Gastroesophageal sphincter (tissue), 4 donors: ENCODE results near the gene CYSTM1. TPM values are rescaled to one million over a fixed set of nuclear protein-coding genes. Genes with fewer than 3 reads are reported as not detected.

Experiments
- ATAC-seq: fragments of 150-250 bp; one replicate; pipeline ENCODE4 v1.9.1; 2016; ENCODE audit warnings: mild to moderate bottlenecking, moderate library complexity
- H3K27ac ChIP-seq, 4 donors: fragments of 200-600 bp; sonication (generic) in 3 of 4; 1 replicate in 3 of 4; 2 replicates in 1 of 4; pipeline ENCODE4 v1.5.1; 2016 to 2019
- H3K27me3 ChIP-seq: fragments of 200-600 bp; sonication (generic); one replicate; pipeline ENCODE4 v1.5.1; 2019
- H3K36me3 ChIP-seq, 2 donors: fragments of 200-600 bp; sonication (generic); one replicate each; pipeline ENCODE4 v1.5.1; 2019; ENCODE audit warnings: control low read depth in 1 of 2
- H3K4me1 ChIP-seq, 3 donors: fragments of 200-600 bp; sonication (generic); 1 replicate in 2 of 3; 2 replicates in 1 of 3; pipeline ENCODE4 v1.5.1; 2016 to 2019; ENCODE audit warnings: control low read depth in 2 of 3
- H3K4me3 ChIP-seq, 2 donors: fragments of 200-600 bp; sonication (generic); one replicate each; pipeline ENCODE4 v1.5.1; 2019; ENCODE audit warnings: mild to moderate bottlenecking in 1 of 2, moderate library complexity in 1 of 2
- H3K9me3 ChIP-seq, 3 donors: fragments of 200-600 bp; sonication (generic); one replicate each; pipeline ENCODE4 v1.5.1; 2017 to 2019; ENCODE audit warnings: control low read depth in 2 of 3
- EP300 ChIP-seq: sonication (generic); formaldehyde crosslinking; IDR thresholded peaks from one replicate; pipeline ENCODE4 v1.6.1; 2017; ENCODE audit warnings: antibody characterized with exemption, mild to moderate bottlenecking
- POLR2A ChIP-seq, 2 donors: fragments of 450-650 bp; IDR thresholded peaks; one replicate each; pipeline ENCODE4 v1.6.1; 2017; ENCODE audit warnings: antibody characterized with exemption in 2 of 2, mild to moderate bottlenecking in 2 of 2, moderate library complexity in 1 of 2
- POLR2AphosphoS5 ChIP-seq: sonication (generic); formaldehyde crosslinking; IDR thresholded peaks from one replicate; pipeline ENCODE4 v1.6.1; 2017; ENCODE audit warnings: antibody characterized with exemption
- WGBS, 2 donors: methylation state at CpG; one replicate each; pipeline ENCODE4 v1.1.5; 2018; ENCODE audit warnings: low coverage in 1 of 2; 5-methylcytosine and 5-hydroxymethylcytosine counted together
- total RNA-seq, 4 donors: library from RNA; depleted of rRNA; stranded (reverse); fragments of >200 nt; gene quantifications; one replicate each; pipeline ENCODE4 v1.1.0, GENCODE V29; 2016
- TF ChIP-seq, protein P1 (sequence below), 4 experiments: fragments of 200-600 bp in 2 of 4; fragments of 450-650 bp in 2 of 4; sonication (generic) in 1 of 4; IDR thresholded peaks; one replicate each; pipeline ENCODE4 v1.5.1; 2017 to 2019; ENCODE audit warnings: antibody characterized with exemption in 4 of 4, mild to moderate bottlenecking in 2 of 4, moderate library complexity in 2 of 4

CYSTM1 gene
- total RNA-seq, 4 donors from 2014 or later, result 41.6 to 102 (median 62.3) TPM

- Histone ChIP-seq H3K4me1 (no peaks in the 10 kb centered on the region), H3K36me3 (peaks cover 0 to 2% of the 10 kb centered on the region in 2 donors), H3K4me3 (no peak overlapping the region), H3K27ac (no peak overlapping the region), H3K9me3 (no peaks in the 10 kb centered on the region), H3K27me3 (no peaks in the 10 kb centered on the region)
- ATAC-seq, result no peak
- WGBS, 2 donors, result 79 to 100% methylated on average over 3 to 4 of the region's 4 CpGs
- no peak for TF ChIP-seq POLR2A (IDR thresholded peaks at IDR 0.05)
- no peak for TF ChIP-seq POLR2AphosphoS5
- TF ChIP-seq, protein P1, sequence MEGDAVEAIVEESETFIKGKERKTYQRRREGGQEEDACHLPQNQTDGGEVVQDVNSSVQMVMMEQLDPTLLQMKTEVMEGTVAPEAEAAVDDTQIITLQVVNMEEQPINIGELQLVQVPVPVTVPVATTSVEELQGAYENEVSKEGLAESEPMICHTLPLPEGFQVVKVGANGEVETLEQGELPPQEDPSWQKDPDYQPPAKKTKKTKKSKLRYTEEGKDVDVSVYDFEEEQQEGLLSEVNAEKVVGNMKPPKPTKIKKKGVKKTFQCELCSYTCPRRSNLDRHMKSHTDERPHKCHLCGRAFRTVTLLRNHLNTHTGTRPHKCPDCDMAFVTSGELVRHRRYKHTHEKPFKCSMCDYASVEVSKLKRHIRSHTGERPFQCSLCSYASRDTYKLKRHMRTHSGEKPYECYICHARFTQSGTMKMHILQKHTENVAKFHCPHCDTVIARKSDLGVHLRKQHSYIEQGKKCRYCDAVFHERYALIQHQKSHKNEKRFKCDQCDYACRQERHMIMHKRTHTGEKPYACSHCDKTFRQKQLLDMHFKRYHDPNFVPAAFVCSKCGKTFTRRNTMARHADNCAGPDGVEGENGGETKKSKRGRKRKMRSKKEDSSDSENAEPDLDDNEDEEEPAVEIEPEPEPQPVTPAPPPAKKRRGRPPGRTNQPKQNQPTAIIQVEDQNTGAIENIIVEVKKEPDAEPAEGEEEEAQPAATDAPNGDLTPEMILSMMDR (IDR thresholded peaks at IDR 0.05), result no peak
- no peak for TF ChIP-seq EP300
Observed at GRCh38 chr5:140205952-140206351, 31.0 kb downstream of the CYSTM1 start.

DNA sequence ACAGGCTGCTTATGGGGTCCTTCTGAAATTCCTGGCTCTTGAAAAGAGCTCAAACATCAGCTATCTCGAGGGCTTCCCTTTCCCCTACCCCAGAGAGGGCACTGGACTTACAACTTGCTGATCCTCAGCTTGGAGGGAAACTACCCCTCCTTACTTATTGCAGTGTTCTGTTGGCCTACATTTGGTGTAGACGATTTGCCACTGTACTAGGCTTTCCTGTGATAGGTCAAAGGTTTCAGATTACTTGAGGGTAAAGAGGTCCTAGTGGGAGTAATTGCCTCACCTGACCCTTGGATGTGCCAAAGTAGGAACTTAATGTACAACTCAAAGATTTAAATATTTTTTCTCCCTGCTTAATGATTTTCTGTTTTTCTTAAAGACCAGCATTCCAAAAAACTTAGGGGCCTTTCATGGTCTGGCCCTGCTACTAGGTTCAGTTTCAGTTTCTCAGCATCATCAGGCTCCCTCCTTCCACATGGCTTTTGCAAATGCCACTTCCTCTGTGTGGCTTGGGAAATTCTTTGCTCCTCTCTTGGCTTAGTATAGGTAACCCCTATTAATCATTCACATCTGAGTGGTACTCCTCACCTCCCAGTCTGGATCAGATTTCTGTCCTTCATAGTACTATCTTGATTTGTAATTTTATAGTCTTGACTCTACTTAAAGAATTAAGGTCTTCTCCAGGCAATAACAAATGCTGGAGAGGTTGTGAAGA is 32.4 kb downstream of the CYSTM1 start:
- no peak for ATAC-seq
- TF ChIP-seq POLR2AphosphoS5, result no peak
- no peak for TF ChIP-seq POLR2A (IDR thresholded peaks at IDR 0.05)
- TF ChIP-seq EP300, result no peak
- TF ChIP-seq, protein P1 (IDR thresholded peaks at IDR 0.05), result no peak
- H3K27me3 ChIP-seq, result no peaks in the 10 kb centered on the region
- H3K4me3 ChIP-seq, result no peak overlapping the region
- no peaks in the 10 kb centered on the region for H3K9me3 ChIP-seq
- WGBS, 2 donors, result 65% methylated on average over 2 of the region's 2 CpGs; no CpG with 5 or more reads in 1 of the 2 donors
- no peak overlapping the region for H3K27ac ChIP-seq
- peaks cover 0 to 10% of the 10 kb centered on the region in 2 donors for H3K36me3 ChIP-seq
- no peaks in the 10 kb centered on the region for H3K4me1 ChIP-seq

GRCh38 chr5:140208065-140208464 is 33.1 kb downstream of the CYSTM1 start:
- Histone ChIP-seq H3K27me3 (no peaks in the 10 kb centered on the region), H3K27ac (no peak overlapping the region), H3K4me3 (no peak overlapping the region), H3K4me1 (no peaks in the 10 kb centered on the region), H3K9me3 (no peaks in the 10 kb centered on the region), H3K36me3 (peaks cover 0 to 10% of the 10 kb centered on the region in 2 donors)
- ATAC-seq, result no peak
- TF ChIP-seq POLR2A (IDR thresholded peaks at IDR 0.05) (no peak), EP300 (no peak), POLR2AphosphoS5 (no peak)
- TF ChIP-seq, protein P1 (IDR thresholded peaks at IDR 0.05), result no peak

GRCh38 chr5:140213370-140213983 is 38.5 kb downstream of the CYSTM1 start:
- TF ChIP-seq POLR2AphosphoS5, result no peak
- TF ChIP-seq POLR2A (IDR thresholded peaks at IDR 0.05), result no peak
- TF ChIP-seq, protein P1 (IDR thresholded peaks at IDR 0.05), result no peak
- no peak for TF ChIP-seq EP300
- no peak for ATAC-seq
- no peak overlapping the region for H3K27ac ChIP-seq
- no peaks in the 10 kb centered on the region for H3K27me3 ChIP-seq
- H3K4me1 ChIP-seq, result peaks cover 0 to 8% (median 0%) of the 10 kb centered on the region in 3 donors
- H3K36me3 ChIP-seq, result peaks cover 0 to 10% of the 10 kb centered on the region in 2 donors
- H3K9me3 ChIP-seq, result no peaks in the 10 kb centered on the region
- 100% methylated on average over 1 of the region's 1 CpG for WGBS, 2 donors
- no peak overlapping the region for H3K4me3 ChIP-seq

DNA sequence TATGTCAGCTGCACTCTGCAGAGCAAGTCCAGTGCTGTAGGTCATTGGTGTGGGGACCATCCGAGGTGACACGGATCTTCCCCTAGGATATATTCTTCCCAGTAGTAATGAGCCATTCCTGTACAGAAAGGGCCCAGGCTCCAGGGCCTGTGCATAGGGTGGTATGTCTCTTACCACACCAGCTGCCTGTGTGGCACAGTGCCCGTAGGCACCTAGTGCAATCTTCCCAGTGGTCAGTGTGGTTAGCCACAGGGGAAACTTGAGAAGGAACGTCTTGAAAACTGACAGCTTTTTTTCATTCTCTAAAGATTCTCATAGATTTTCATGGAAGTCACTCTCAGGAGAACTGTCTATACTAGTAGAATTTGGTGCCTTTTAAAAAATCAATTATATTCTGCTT is 39.8 kb downstream of the CYSTM1 start:
- ATAC-seq, result no peak
- 88 to 89% methylated on average over 3 of the region's 4 CpGs for WGBS, 2 donors

More for the DNA sequence above, 39.8 kb downstream of the CYSTM1 start:
- Histone ChIP-seq H3K27ac (no peak overlapping the region), H3K27me3 (no peaks in the 10 kb centered on the region), H3K4me3 (no peak overlapping the region), H3K9me3 (no peaks in the 10 kb centered on the region), H3K4me1 (peaks cover 5 to 21% (median 6%) of the 10 kb centered on the region in 3 donors), H3K36me3 (peaks cover 0 to 10% of the 10 kb centered on the region in 2 donors)
- TF ChIP-seq POLR2A (IDR thresholded peaks at IDR 0.05) (no peak), POLR2AphosphoS5 (no peak), EP300 (no peak)
- TF ChIP-seq, protein P1 (IDR thresholded peaks at IDR 0.05), result no peak
